NCI-H1105 (cell line): ENCODE data around the gene SYNE2.
A peak's percentile ranks its signal among the peaks of the same experiment; 100 is the strongest.

Experiments used
- DNase-seq: peaks from one replicate; lab custom pipeline; 2025; lab: John Stamatoyannopoulos, UW

SYNE2 gene

GRCh38 chr14:64220056-64220455, 367.3 kb downstream of the SYNE2 start:
- no peak for DNase-seq

GRCh38 chr14:64220466-64220865, 367.7 kb downstream of the SYNE2 start:
- DNase-seq = no peak

GRCh38 chr14:64221391-64222003, 368.7 kb downstream of the SYNE2 start:
- no peak for DNase-seq

GRCh38 chr14:64225151-64225757, 372.4 kb downstream of the SYNE2 start:
- no peak for DNase-seq

- DNase-seq = no peak
Measured at GRCh38 chr14:64227856-64228255, 375.1 kb downstream of the SYNE2 start.

- DNase-seq = no peak
Measured at GRCh38 chr14:64229489-64229888, 376.7 kb downstream of the SYNE2 start.

GRCh38 chr14:64232095-64232838, 379.5 kb downstream of the SYNE2 start:
- no peak for DNase-seq

GRCh38 chr14:64232944-64233343, 380.1 kb downstream of the SYNE2 start:
- no peak for DNase-seq

GRCh38 chr14:64233531-64234190, 380.9 kb downstream of the SYNE2 start:
- DNase-seq = no peak

- peak; percentile 64 for DNase-seq
Measured at GRCh38 chr14:64234877-64235651, 382.3 kb downstream of the SYNE2 start.

- DNase-seq = no peak
Measured at GRCh38 chr14:64235652-64236640, 383.1 kb downstream of the SYNE2 start.

GRCh38 chr14:64238049-64238448, 385.2 kb downstream of the SYNE2 start:
- DNase-seq = no peak

- DNase-seq = no peak
Measured at GRCh38 chr14:64238631-64239030, 385.8 kb downstream of the SYNE2 start.

GRCh38 chr14:64244279-64244678, 391.5 kb downstream of the SYNE2 start:
- DNase-seq = peak; percentile 23

GRCh38 chr14:64245491-64245890, 392.7 kb downstream of the SYNE2 start:
- no peak for DNase-seq

- DNase-seq = no peak
Measured at GRCh38 chr14:64246688-64247087, 393.9 kb downstream of the SYNE2 start.

- DNase-seq = no peak
Measured at GRCh38 chr14:64247195-64247594, 394.4 kb downstream of the SYNE2 start.

- no peak for DNase-seq
Measured at GRCh38 chr14:64248689-64249088, 395.9 kb downstream of the SYNE2 start.

- DNase-seq = no peak
Measured at GRCh38 chr14:64249363-64249762, 396.6 kb downstream of the SYNE2 start.

- no peak for DNase-seq
Measured at GRCh38 chr14:64253672-64254071, 400.9 kb downstream of the SYNE2 start.

- no peak for DNase-seq
Measured at GRCh38 chr14:64255756-64256155, 403.0 kb downstream of the SYNE2 start.
